Stomach (tissue), 9 donors: Measurements from ENCODE around the gene ACAP3. TPM values are rescaled to one million over a fixed set of nuclear protein-coding genes. Genes with fewer than 3 reads are reported as not detected.

Source experiments
- DNase-seq, 2 donors: peaks; one replicate each; pipeline versions ENCODE4 v3.0.0 to v3.0.0-alpha.2; 2013 to 2019
- H3K27ac ChIP-seq, 5 donors: fragments of 200-600 bp in 4 of 5; sonication (generic) in 4 of 5; one replicate each; pipeline ENCODE4 v1.5.1; 2013 to 2019; ENCODE audit warnings: mild to moderate bottlenecking in 1 of 5, moderate library complexity in 1 of 5
- H3K27me3 ChIP-seq, 3 donors: fragments of 200-600 bp; sonication (generic); one replicate each; pipeline ENCODE4 v1.5.1; 2017 to 2019; ENCODE audit warnings: mixed run types in 1 of 3
- H3K36me3 ChIP-seq, 4 donors: fragments of 200-600 bp; sonication (generic); 1 replicate in 3 of 4; 2 replicates in 1 of 4; pipeline ENCODE4 v1.5.1; 2016 to 2019
- H3K4me1 ChIP-seq, 4 donors: fragments of 200-600 bp; sonication (generic); one replicate each; pipeline ENCODE4 v1.5.1; 2016 to 2019
- H3K4me3 ChIP-seq, 4 donors: fragments of 200-600 bp; sonication (generic) in 3 of 4; one replicate each; pipeline ENCODE4 v1.5.1; 2016 to 2019; ENCODE audit warnings: mild to moderate bottlenecking in 1 of 4
- H3K9me3 ChIP-seq, 4 donors: fragments of 200-600 bp; sonication (generic); one replicate each; pipeline ENCODE4 v1.5.1; 2016 to 2019
- CTCF ChIP-seq, 7 experiments: fragments of 450-650 bp in 4 of 7; fragments of 200-600 bp in 3 of 7; sonication (generic) in 3 of 7; IDR thresholded peaks; one replicate each; pipeline ENCODE4 v1.5.1; 2016 to 2019; ENCODE audit warnings: antibody characterized with exemption in 7 of 7, control low read depth in 2 of 7, mild to moderate bottlenecking in 1 of 7
- EP300 ChIP-seq: sonication (generic); formaldehyde crosslinking; IDR thresholded peaks from one replicate; pipeline ENCODE4 v1.6.1; 2017; ENCODE audit warnings: antibody characterized with exemption
- POLR2A ChIP-seq, 4 donors: fragments of 450-650 bp; IDR thresholded peaks; one replicate each; pipeline ENCODE4 v1.6.1; 2016; ENCODE audit warnings: antibody characterized with exemption in 4 of 4, control low read depth in 2 of 4, mild to moderate bottlenecking in 1 of 4, moderate library complexity in 1 of 4
- POLR2AphosphoS5 ChIP-seq, 3 donors: sonication (generic); formaldehyde crosslinking; IDR thresholded peaks; one replicate each; pipeline ENCODE4 v1.6.1; 2016; ENCODE audit warnings: antibody characterized with exemption in 3 of 3
- WGBS, 5 donors: extraction: QIAGEN DNeasy Blood & Tissue Kit in 3 of 5; methylation state at CpG; one replicate each; pipeline versions ENCODE4 v1.1.5 to v1.1.7; 2013 to 2018; 5-methylcytosine and 5-hydroxymethylcytosine counted together
- intact Hi-C: fragments of 100-400 bp; cut with DNase I; formaldehyde crosslinking; loops from one replicate; pipeline ENCODE4 v1.15.1; 2023; ENCODE audit warnings: low total_unique reads
- polyA plus RNA-seq, 3 donors: library from polyadenylated mRNA; stranded (reverse); fragments of 200-250 nt; gene quantifications; one replicate each; pipeline ENCODE4 v1.2.3, GENCODE V29; 2013
- total RNA-seq, 5 donors: library from RNA; depleted of rRNA; stranded (reverse); fragments of >200 nt; gene quantifications; one replicate each; pipeline versions ENCODE4 v1.1.0 to v1.2.3, GENCODE V29; 2014 to 2016
- donor health status: healthy with polysubstance abuse.
- donor health status: Bipolar disorder and iron deficiency.
- donor health status: healthy.

Gene ACAP3
- total and polyA plus RNA-seq, 8 donors, result 17.9 to 374 (median 51.2) TPM

GRCh38 chr1:1355416-1355815 is 47.7 kb upstream of the ACAP3 start:
- Histone ChIP-seq H3K36me3 (peaks cover 0 to 23% (median 8%) of the 10 kb centered on the region in 4 donors), H3K9me3 (no peaks in the 10 kb centered on the region), H3K27me3 (peaks cover 0 to 91% (median 50%) of the 10 kb centered on the region in 3 donors), H3K4me1 (peaks cover 69 to 91% (median 84%) of the 10 kb centered on the region in 4 donors), H3K27ac (peak overlapping the region in 4 of 5 donors; percentile 84 to 89 (median 86)), H3K4me3 (peak overlapping the region; percentile 25 to 47 (median 32))
- peak; percentile 58 to 88 for DNase-seq
- intact Hi-C loops, result no loop called here
- WGBS, 5 donors, result 0 to 20% (median 3%) methylated on average over 1 to 52 of the region's 52 CpGs
- TF ChIP-seq POLR2A (IDR thresholded peaks at IDR 0.05) (no peak), CTCF (IDR thresholded peaks at IDR 0.05) (no peak), EP300 (no peak), POLR2AphosphoS5 (IDR thresholded peaks at IDR 0.05) (no peak)

- peak overlapping the region; percentile 25 to 47 (median 32) for H3K4me3 ChIP-seq
- H3K27me3 ChIP-seq, result peaks cover 0 to 82% (median 50%) of the 10 kb centered on the region in 3 donors
- H3K36me3 ChIP-seq, result peaks cover 0 to 23% (median 8%) of the 10 kb centered on the region in 4 donors
- no peaks in the 10 kb centered on the region for H3K9me3 ChIP-seq
- H3K4me1 ChIP-seq, result peaks cover 64 to 82% (median 76%) of the 10 kb centered on the region in 4 donors
- intact Hi-C loops, result no loop called here
- 33 to 52% (median 47%) methylated on average over 63 to 116 of the region's 116 CpGs for WGBS, 5 donors
- H3K27ac ChIP-seq, result peak overlapping the region in 2 of 5 donors; percentile 84 to 87
- TF ChIP-seq POLR2A (IDR thresholded peaks at IDR 0.05), result no peak
- no peak for TF ChIP-seq CTCF (IDR thresholded peaks at IDR 0.05)
- TF ChIP-seq EP300, result no peak
- no peak for TF ChIP-seq POLR2AphosphoS5 (IDR thresholded peaks at IDR 0.05)
- no peak for DNase-seq
Measured at GRCh38 chr1:1354271-1355247, 46.8 kb upstream of the ACAP3 start.

- Histone ChIP-seq H3K9me3 (no peaks in the 10 kb centered on the region), H3K27ac (peak overlapping the region in 2 of 5 donors; percentile 64 to 72), H3K36me3 (peaks cover 0 to 23% (median 8%) of the 10 kb centered on the region in 4 donors), H3K27me3 (peaks cover 0 to 72% (median 48%) of the 10 kb centered on the region in 3 donors), H3K4me3 (no peak overlapping the region), H3K4me1 (peaks cover 54 to 72% (median 67%) of the 10 kb centered on the region in 4 donors)
- 22 to 41% (median 29%) methylated on average over 20 to 28 of the region's 28 CpGs for WGBS, 5 donors
- no peak for TF ChIP-seq POLR2A (IDR thresholded peaks at IDR 0.05)
- no peak for TF ChIP-seq EP300
- no peak for TF ChIP-seq POLR2AphosphoS5 (IDR thresholded peaks at IDR 0.05)
- no peak for TF ChIP-seq CTCF (IDR thresholded peaks at IDR 0.05)
- intact Hi-C loops, result no loop called here
- no peak for DNase-seq
Measured at GRCh38 chr1:1353389-1354151, 45.8 kb upstream of the ACAP3 start.
